GM21528 (cell line): ENCODE data around the gene GZMM.
A peak's percentile ranks its signal among the peaks of the same experiment; 100 is the strongest.

Source experiments
- ATAC-seq: cut with Tn5 transposase; IDR thresholded peaks from one replicate; pipeline ENCODE4 v1.9.1; 2021; ENCODE audit warnings: mild to moderate bottlenecking, moderate library complexity; ENCODE audit not compliant: unreplicated experiment, low FRiP score

GZMM gene

GRCh38 chr19:543910-544608 is at the start of gene GZMM:
TSS of gene GZMM (plus strand) at chr19:544053. CDS start at chr19:544072, 19 bp downstream.
- no peak for ATAC-seq

GRCh38 chr19:494171-495080 is 49.4 kb upstream of the GZMM start:
- ATAC-seq: no peak

GRCh38 chr19:495081-495401 is 48.8 kb upstream of the GZMM start:
- no peak for ATAC-seq

GRCh38 chr19:495402-496111 is 48.3 kb upstream of the GZMM start:
- no peak for ATAC-seq

- no peak for ATAC-seq
Measured at GRCh38 chr19:496112-496665, 47.7 kb upstream of the GZMM start, which contains the start of gene MADCAM1. TSS of gene MADCAM1 (plus strand) at chr19:496486. CDS start at chr19:496500, 14 bp downstream.

- no peak for ATAC-seq
Measured at GRCh38 chr19:496986-497385, 46.9 kb upstream of the GZMM start.

GRCh38 chr19:497491-497868 is 46.4 kb upstream of the GZMM start:
- ATAC-seq: no peak

- ATAC-seq: no peak
Measured at GRCh38 chr19:497869-498510, 45.9 kb upstream of the GZMM start.

- no peak for ATAC-seq
Measured at GRCh38 chr19:498511-498891, 45.4 kb upstream of the GZMM start.

- no peak for ATAC-seq
Measured at GRCh38 chr19:498977-499623, 44.8 kb upstream of the GZMM start.

GRCh38 chr19:501646-502045 is 42.2 kb upstream of the GZMM start:
- ATAC-seq: no peak

- no peak for ATAC-seq
Measured at GRCh38 chr19:504616-505015, 39.2 kb upstream of the GZMM start.

- ATAC-seq: peak; percentile 64
Measured at GRCh38 chr19:506404-507285, 37.2 kb upstream of the GZMM start.

- peak; percentile 60 for ATAC-seq
Measured at GRCh38 chr19:507286-508203, 36.3 kb upstream of the GZMM start, which contains the start of gene TPGS1. TSS of gene TPGS1 (plus strand) at chr19:507497. CDS start at chr19:507507, 10 bp downstream.

- no peak for ATAC-seq
Measured at GRCh38 chr19:508204-509150, 35.4 kb upstream of the GZMM start.

GRCh38 chr19:510606-511100 is 33.2 kb upstream of the GZMM start:
- ATAC-seq: no peak
